ENCODE measurements around the gene PTCH2. TPM values are rescaled to one million over a fixed set of nuclear protein-coding genes. Genes with fewer than 3 reads are reported as not detected.

PTCH2 gene
- total RNA-seq, 1 experiment from 2014 or later = 0.74 TPM

DNA sequence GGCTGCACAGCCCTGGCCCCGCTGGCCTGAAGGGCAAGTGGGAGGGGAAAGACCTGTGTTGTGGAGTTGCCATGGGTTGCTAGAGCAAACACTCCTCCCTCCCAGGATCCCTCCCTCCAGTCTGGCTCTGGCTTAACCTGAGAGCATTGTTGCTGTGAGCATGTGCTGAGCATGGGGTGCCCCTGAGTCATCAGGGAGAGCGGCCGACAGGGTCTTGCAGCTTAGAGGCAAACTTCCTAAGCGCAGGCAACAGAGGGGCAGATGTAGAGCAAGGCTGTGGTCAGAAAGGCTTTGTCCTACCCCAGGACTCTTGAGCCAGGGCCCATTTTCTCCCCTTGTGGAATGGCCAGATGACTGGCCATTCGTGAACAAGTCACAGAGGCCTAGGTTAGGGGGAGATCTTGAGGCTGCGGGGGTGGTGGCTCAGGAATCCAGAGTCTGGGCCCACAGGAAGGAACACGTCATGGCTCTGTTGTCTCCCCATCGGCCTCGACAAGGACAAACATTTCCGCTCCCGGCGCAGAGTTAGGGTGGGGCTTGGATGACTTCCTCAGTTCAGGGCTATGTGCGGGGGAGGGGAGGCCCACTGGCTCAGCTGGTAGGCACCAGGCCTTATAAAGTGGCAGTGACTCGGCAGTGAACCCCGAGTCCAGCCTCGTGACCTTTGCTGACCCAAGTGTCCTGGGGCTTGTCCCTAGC, 35.5 kb downstream of the PTCH2 start:
- Histone ChIP-seq H3K9me3 (ENCODE audit: control insufficient read depth, insufficient read depth, low read depth, low read length) (no peaks in the 10 kb centered on the region), H3K4me3 (ENCODE audit: low read depth in 2 of 2, low read length in 2 of 2) (no peak overlapping the region), H3K27me3 (ENCODE audit: control insufficient read depth, insufficient read depth, low read length) (no peaks in the 10 kb centered on the region), H3K36me3 (ENCODE audit: control insufficient read depth, insufficient read depth, low read length) (no peaks in the 10 kb centered on the region), H3K27ac (ENCODE audit: low read length) (peak overlapping the region; percentile 94), H3K4me1 (ENCODE audit: control insufficient read depth, insufficient read depth, low read length) (peaks cover 43% of the 10 kb centered on the region)
- peak; percentile 50; the same call in 1 of the 2 replicates for TF ChIP-seq POLR2AphosphoS5 (IDR thresholded peaks at IDR 0.05; ENCODE audit: low read depth, low read length)
- TF ChIP-seq, protein P1, sequence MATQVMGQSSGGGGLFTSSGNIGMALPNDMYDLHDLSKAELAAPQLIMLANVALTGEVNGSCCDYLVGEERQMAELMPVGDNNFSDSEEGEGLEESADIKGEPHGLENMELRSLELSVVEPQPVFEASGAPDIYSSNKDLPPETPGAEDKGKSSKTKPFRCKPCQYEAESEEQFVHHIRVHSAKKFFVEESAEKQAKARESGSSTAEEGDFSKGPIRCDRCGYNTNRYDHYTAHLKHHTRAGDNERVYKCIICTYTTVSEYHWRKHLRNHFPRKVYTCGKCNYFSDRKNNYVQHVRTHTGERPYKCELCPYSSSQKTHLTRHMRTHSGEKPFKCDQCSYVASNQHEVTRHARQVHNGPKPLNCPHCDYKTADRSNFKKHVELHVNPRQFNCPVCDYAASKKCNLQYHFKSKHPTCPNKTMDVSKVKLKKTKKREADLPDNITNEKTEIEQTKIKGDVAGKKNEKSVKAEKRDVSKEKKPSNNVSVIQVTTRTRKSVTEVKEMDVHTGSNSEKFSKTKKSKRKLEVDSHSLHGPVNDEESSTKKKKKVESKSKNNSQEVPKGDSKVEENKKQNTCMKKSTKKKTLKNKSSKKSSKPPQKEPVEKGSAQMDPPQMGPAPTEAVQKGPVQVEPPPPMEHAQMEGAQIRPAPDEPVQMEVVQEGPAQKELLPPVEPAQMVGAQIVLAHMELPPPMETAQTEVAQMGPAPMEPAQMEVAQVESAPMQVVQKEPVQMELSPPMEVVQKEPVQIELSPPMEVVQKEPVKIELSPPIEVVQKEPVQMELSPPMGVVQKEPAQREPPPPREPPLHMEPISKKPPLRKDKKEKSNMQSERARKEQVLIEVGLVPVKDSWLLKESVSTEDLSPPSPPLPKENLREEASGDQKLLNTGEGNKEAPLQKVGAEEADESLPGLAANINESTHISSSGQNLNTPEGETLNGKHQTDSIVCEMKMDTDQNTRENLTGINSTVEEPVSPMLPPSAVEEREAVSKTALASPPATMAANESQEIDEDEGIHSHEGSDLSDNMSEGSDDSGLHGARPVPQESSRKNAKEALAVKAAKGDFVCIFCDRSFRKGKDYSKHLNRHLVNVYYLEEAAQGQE (IDR thresholded peaks at IDR 0.05; ENCODE audit: insufficient read depth in 1 of 2, low read depth in 2 of 2, low read length in 1 of 2) = no peak
- ChIA-PET CTCF (no interaction called here), POLR2A (interaction anchor here (1.2 kb wide), 1 partner anchor 12 kb away, joined by 6 read pairs; no protein-coding TSS in a partner anchor)
- DNase-seq (ENCODE audit: low read depth, low spot score) = peak; percentile 95
- BruUV-seq (replicated peaks) = no TSS peak
- peak; percentile 83 for ATAC-seq
- in situ Hi-C loops (cut with HindIII; ENCODE audit: low pct_unique_long_range_greater_than_20kb, low sequenced_read_pairs) (no loop called here), intact Hi-C loops (cut with micrococcal nuclease; ENCODE audit: unreplicated experiment) (no loop called here)

DNA sequence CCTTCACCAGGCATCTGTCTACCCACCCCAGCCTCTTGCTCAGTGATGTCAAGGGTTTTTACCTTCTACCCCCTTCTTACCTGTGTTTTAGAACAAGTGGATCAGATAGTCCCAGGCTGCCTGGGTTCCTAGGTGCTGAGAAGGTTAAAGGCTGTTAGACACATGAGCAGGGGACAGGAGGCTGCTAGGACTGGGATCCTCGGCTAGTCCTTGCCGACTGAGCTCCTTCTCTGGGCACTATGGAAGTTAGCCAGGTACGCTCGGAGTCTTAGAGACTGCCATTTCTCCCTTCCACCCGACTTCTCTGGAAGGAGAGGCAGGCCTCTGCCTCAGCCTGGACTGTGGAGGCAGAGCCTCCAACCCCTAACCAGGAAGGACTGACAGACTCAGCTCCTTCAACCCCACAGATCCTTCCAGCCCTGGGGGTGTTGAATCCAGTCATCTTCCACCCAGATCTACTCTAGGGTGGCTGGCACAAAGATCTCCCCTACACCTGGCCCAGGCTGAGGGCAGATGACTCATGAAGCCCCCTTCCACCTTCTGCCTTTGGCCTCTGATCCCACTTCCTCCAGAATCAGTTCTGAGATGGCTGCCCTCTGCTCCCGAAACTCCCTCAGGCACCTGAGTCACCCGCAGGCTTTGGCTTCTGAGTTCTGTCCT, 36.2 kb downstream of the PTCH2 start, which contains the start of gene DYNLT4:
Gene DYNLT4 (minus strand): TSS at position 648 of the 660 bp plus-strand sequence. CDS start 683 bp downstream, outside the sequence.
- BruUV-seq (replicated peaks) = no TSS peak
- POLR2A ChIA-PET = interaction anchor here (0.6 to 1.2 kb wide), 2 partner anchors 12 to 85 kb away, joined by 3 to 6 read pairs; no protein-coding TSS in a partner anchor

More for the DNA sequence above, 36.2 kb downstream of the PTCH2 start, which contains the start of gene DYNLT4:
- no peaks in the 10 kb centered on the region for H3K36me3 ChIP-seq (ENCODE audit: control insufficient read depth, insufficient read depth, low read length)
- no peak within 1 kb of the TSS for H3K4me3 ChIP-seq (ENCODE audit: low read depth in 2 of 2, low read length in 2 of 2)
- peak within 1 kb of the TSS; percentile 94 for H3K27ac ChIP-seq (ENCODE audit: low read length)
- in situ Hi-C loops (cut with HindIII; ENCODE audit: low pct_unique_long_range_greater_than_20kb, low sequenced_read_pairs) = no loop called here
- H3K27me3 ChIP-seq (ENCODE audit: control insufficient read depth, insufficient read depth, low read length) = no peaks in the 10 kb centered on the region
- no peak for DNase-seq (ENCODE audit: low read depth, low spot score)
- peak; percentile 12 for ATAC-seq
- no peaks in the 10 kb centered on the region for H3K9me3 ChIP-seq (ENCODE audit: control insufficient read depth, insufficient read depth, low read depth, low read length)
- H3K4me1 ChIP-seq (ENCODE audit: control insufficient read depth, insufficient read depth, low read length) = peaks cover 48% of the 10 kb centered on the region
- CTCF ChIA-PET = no interaction called here
- no peak for TF ChIP-seq TCF7L2 (IDR thresholded peaks at IDR 0.05; ENCODE audit: low read depth, low read length)
- TF ChIP-seq, protein P2, sequence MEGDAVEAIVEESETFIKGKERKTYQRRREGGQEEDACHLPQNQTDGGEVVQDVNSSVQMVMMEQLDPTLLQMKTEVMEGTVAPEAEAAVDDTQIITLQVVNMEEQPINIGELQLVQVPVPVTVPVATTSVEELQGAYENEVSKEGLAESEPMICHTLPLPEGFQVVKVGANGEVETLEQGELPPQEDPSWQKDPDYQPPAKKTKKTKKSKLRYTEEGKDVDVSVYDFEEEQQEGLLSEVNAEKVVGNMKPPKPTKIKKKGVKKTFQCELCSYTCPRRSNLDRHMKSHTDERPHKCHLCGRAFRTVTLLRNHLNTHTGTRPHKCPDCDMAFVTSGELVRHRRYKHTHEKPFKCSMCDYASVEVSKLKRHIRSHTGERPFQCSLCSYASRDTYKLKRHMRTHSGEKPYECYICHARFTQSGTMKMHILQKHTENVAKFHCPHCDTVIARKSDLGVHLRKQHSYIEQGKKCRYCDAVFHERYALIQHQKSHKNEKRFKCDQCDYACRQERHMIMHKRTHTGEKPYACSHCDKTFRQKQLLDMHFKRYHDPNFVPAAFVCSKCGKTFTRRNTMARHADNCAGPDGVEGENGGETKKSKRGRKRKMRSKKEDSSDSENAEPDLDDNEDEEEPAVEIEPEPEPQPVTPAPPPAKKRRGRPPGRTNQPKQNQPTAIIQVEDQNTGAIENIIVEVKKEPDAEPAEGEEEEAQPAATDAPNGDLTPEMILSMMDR (IDR thresholded peaks at IDR 0.05) = no peak
- TF ChIP-seq, protein P1 (IDR thresholded peaks at IDR 0.05; ENCODE audit: insufficient read depth in 1 of 2, low read depth in 2 of 2, low read length in 1 of 2) = no peak
- no peak for TF ChIP-seq POLR2AphosphoS5 (IDR thresholded peaks at IDR 0.05; ENCODE audit: low read depth, low read length)
- no peak for TF ChIP-seq SIN3A (IDR thresholded peaks at IDR 0.05; ENCODE audit: borderline replicate concordance, insufficient read depth, low read depth, low read length)
- intact Hi-C loops (cut with micrococcal nuclease; ENCODE audit: unreplicated experiment) = no loop called here

Data from Panc1 (cell line).